ENCODE measurements around the gene CKMT2. TPM values are rescaled to one million over a fixed set of nuclear protein-coding genes. Genes with fewer than 3 reads are reported as not detected.
"Not testable (repeated sequence)": the region's sequence is repeated elsewhere in the genome, so short reads cannot be mapped to it uniquely, and the experiment has no call there.

The CKMT2 gene
- total RNA-seq, 1 donor from 2014 or later, result 18.9 TPM

GRCh38 chr5:81249240-81249639, 16.1 kb downstream of the CKMT2 start:
- DNase-seq (ENCODE audit: low spot score), result no peak

GRCh38 chr5:81250004-81250403, 16.9 kb downstream of the CKMT2 start:
- no peak for DNase-seq (ENCODE audit: low spot score)

- no peak for DNase-seq (ENCODE audit: low spot score)
Measured at GRCh38 chr5:81251922-81252321, 18.8 kb downstream of the CKMT2 start.

- DNase-seq (ENCODE audit: low spot score), result no peak
Measured at GRCh38 chr5:81252904-81253303, 19.8 kb downstream of the CKMT2 start.

GRCh38 chr5:81253875-81254274, 20.8 kb downstream of the CKMT2 start:
- DNase-seq (ENCODE audit: low spot score), result no peak

- DNase-seq (ENCODE audit: low spot score), result no peak
Measured at GRCh38 chr5:81254886-81255559, 21.9 kb downstream of the CKMT2 start.

- no peak for DNase-seq (ENCODE audit: low spot score)
Measured at GRCh38 chr5:81256766-81257165, 23.6 kb downstream of the CKMT2 start.

GRCh38 chr5:81262796-81263195, 29.7 kb downstream of the CKMT2 start:
- not testable (repeated sequence) for DNase-seq (ENCODE audit: low spot score)

GRCh38 chr5:81265101-81265500, 32.0 kb downstream of the CKMT2 start:
- DNase-seq (ENCODE audit: low spot score), result no peak

GRCh38 chr5:81268521-81269196, 35.5 kb downstream of the CKMT2 start:
- no peak for DNase-seq (ENCODE audit: low spot score)

GRCh38 chr5:81269751-81270393, 36.8 kb downstream of the CKMT2 start:
- DNase-seq (ENCODE audit: low spot score), result no peak

- DNase-seq (ENCODE audit: low spot score), result not testable (repeated sequence)
Measured at GRCh38 chr5:81270394-81271027, 37.4 kb downstream of the CKMT2 start.

- DNase-seq (ENCODE audit: low spot score), result no peak
Measured at GRCh38 chr5:81283976-81284375, 50.9 kb downstream of the CKMT2 start.

GRCh38 chr5:81286059-81286617, 53.0 kb downstream of the CKMT2 start:
- no peak for DNase-seq (ENCODE audit: low spot score)

GRCh38 chr5:81288021-81288433, 54.9 kb downstream of the CKMT2 start:
- no peak for DNase-seq (ENCODE audit: low spot score)

GRCh38 chr5:81290146-81290545, 57.0 kb downstream of the CKMT2 start:
- DNase-seq (ENCODE audit: low spot score), result no peak

- DNase-seq (ENCODE audit: low spot score), result no peak
Measured at GRCh38 chr5:81292130-81292529, 59.0 kb downstream of the CKMT2 start.

- not testable (repeated sequence) for DNase-seq (ENCODE audit: low spot score)
Measured at GRCh38 chr5:81294021-81294420, 60.9 kb downstream of the CKMT2 start.

- DNase-seq (ENCODE audit: low spot score), result no peak
Measured at GRCh38 chr5:81297531-81297930, 64.4 kb downstream of the CKMT2 start.

GRCh38 chr5:81300921-81301270, 67.8 kb downstream of the CKMT2 start:
- DNase-seq (ENCODE audit: low spot score), result no peak

GRCh38 chr5:81301271-81302015, 68.3 kb downstream of the CKMT2 start, which contains the start of gene ZCCHC9:
Gene ZCCHC9, plus strand, starts transcription at chr5:81301587. Its CDS starts 3,171 bp downstream, at chr5:81304758.
- DNase-seq (ENCODE audit: low spot score), result peak; percentile 98

All from mesenteric fat pad (tissue), 1 donor.